MM.1S (cell line): ENCODE data around the gene ARMS2.

Experiments
- EZH2 ChIP-seq: fragments of 300-600 bp; sonication (generic); optimal IDR thresholded peaks from 2 replicates; pipeline ENCODE3; 2017; ENCODE audit warnings: low read depth, mild to moderate bottlenecking, antibody characterized with exemption, low read length, mixed read lengths
- EZH2phosphoT487 ChIP-seq: fragments of 300-600 bp; sonication (generic); IDR thresholded peaks from 2 replicates; pipeline ENCODE4 v1.6.1; 2018; ENCODE audit warnings: antibody characterized with exemption, low read length
- TF ChIP-seq, protein P1 (sequence below): fragments of 300-600 bp; sonication (generic); IDR thresholded peaks from 2 replicates; pipeline ENCODE4 v1.5.1; 2016; ENCODE audit warnings: antibody characterized with exemption, low read length, mixed read lengths

DNA sequence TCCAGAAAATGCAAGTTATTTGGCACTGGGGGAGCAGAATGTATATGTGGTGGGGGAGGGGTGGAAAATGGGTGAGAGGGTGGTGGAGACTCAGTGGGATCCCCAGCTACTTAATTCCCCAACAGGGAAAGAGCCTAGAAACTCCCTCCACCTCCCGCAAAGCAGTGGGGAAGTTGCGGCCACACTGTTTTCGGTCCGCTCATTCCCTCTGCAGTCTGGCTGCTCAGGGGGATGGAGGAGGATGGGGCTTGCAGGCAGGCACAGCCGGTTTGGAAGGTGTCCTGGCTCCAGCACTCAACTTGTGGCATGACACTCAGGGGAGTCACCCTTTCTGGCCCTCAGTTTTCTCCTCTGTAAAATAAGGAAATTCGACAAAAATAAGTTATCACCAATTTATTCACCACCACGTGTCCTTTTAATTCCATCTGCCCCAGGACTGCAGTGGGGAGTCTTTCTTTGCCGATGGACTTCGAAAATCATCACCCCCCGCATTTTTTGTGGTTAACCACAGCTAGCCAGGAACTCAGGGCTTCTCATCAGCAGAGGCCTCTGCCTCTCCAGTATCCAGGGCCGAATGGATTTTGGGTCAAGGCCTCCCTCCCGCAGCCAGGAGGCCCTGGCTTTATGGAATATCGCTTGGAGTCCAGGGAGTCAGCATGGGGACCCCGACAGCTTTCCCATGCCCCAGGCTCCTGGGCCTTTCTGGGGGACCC lies 5.3 kb downstream of the ARMS2 start:
- TF ChIP-seq, protein P1, sequence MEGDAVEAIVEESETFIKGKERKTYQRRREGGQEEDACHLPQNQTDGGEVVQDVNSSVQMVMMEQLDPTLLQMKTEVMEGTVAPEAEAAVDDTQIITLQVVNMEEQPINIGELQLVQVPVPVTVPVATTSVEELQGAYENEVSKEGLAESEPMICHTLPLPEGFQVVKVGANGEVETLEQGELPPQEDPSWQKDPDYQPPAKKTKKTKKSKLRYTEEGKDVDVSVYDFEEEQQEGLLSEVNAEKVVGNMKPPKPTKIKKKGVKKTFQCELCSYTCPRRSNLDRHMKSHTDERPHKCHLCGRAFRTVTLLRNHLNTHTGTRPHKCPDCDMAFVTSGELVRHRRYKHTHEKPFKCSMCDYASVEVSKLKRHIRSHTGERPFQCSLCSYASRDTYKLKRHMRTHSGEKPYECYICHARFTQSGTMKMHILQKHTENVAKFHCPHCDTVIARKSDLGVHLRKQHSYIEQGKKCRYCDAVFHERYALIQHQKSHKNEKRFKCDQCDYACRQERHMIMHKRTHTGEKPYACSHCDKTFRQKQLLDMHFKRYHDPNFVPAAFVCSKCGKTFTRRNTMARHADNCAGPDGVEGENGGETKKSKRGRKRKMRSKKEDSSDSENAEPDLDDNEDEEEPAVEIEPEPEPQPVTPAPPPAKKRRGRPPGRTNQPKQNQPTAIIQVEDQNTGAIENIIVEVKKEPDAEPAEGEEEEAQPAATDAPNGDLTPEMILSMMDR, result no peak
- TF ChIP-seq EZH2 (no peak), EZH2phosphoT487 (no peak)
